DMS153 (cell line): Measurements from ENCODE around the gene NDUFB5.
"Not testable (repeated sequence)": the region's sequence is repeated elsewhere in the genome, so short reads cannot be mapped to it uniquely, and the experiment has no call there.

ENCODE experiments used
- DNase-seq: peaks from one replicate; lab custom pipeline; 2025; lab: John Stamatoyannopoulos, UW

The NDUFB5 gene

DNA sequence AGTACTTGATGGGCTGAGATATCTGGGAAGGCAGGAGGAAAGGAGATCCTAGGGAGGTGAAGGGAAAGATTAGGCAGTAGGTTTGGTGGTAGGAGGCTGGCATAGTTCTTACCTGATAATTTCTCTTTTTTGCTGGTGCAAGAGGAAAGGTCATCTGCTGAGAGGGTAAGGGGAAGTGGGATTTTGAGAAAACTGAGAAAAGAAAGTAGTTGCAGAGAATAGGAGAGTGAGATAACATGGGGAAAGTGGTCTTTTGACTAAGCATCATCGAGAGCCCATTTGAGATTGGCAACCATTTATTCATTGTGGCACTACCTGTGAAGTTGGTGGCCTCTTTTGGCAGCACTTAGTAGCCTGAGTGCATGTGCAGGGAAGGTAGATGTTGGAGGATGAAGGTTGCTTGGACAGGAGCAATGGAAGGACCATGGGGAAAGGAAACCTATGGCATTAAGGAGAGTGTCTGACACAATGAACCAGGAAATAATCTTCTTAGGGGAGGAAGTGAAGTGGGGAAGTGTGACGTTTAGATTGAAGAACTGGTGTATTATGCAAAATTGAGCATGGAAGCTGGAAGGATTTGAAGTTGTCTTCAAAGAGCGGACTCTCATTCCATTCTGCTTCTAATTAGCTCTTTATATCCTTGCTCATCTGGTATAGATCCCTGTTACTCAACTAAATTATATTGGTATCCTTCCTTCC, 26.3 kb downstream of the NDUFB5 start:
- no peak for DNase-seq

DNA sequence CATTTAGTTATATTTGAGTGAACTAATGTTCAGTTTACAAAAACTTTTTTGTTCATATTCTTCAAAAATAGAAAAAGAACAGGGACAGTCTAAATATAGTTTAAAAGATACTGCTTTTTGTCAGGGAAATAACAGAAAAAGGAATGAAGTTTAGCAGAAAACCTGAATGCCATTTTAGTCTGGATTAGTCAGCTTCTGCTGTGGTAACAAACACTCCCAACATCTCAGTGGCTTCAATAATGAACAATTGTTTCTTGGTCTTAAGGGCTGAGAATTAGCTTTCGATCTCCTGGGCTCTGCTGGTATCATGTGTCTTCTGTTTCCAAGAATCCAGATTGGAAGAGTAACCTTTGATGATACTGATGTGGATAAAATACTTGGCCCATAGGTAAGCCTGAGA, 35.9 kb downstream of the NDUFB5 start:
- DNase-seq, result no peak

DNA sequence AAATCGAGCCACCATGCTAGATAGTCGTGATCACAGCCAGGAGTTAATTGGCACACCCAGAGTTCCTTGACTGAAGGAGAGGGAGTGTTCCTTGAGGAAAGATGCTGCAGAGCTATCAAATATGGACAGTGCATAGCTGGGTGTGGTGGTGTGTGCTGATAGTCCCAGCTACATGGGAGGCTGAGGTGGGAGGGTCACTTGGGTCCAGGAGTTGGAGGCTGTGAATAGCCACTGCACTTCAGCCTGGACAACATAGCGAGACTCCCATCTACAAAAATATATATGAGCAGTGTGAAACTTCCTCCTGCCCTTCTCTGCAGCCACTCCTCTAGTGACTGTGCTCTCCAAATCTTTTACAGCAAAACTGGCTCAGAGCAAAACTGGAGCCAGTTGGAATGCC, 38.3 kb downstream of the NDUFB5 start:
- DNase-seq, result no peak

DNA sequence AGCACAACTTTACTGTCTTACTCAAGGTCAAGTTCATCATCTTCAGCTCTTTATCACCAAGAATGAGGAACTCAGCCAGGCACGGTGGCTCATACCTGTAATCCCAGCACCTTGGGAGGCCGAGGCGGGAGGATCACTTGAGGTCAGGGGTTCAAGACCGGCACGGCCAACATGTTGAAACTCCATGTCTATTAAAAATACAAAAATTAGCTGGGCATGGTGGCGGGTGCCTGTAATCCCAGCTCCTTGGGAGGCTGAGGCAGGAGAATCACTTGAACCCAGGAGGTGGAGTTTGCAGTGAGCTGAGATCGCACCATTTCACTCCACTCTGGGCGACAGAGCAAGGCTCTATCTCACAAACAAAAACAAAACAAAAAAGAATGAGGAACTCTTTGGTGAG, 39.2 kb downstream of the NDUFB5 start:
- not testable (repeated sequence) for DNase-seq

DNA sequence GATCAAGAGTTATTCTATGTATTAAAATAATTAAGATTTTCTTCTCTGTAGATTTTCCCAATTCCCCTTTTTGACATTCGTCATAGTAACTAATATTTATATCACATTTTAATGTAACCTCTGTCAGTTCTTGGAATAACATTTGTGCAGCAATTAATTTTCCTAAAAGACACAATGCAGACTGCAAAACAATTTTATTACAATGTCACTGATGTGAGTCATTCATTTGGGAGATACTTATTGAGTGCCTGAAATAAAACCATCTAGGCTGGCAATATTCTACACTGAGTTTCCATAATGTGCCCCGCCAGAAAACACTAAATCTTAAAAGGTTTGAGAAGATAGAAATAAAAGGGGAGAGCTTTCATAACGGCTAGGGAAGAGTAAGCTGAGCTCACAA, 41.6 kb downstream of the NDUFB5 start:
- DNase-seq, result no peak

DNA sequence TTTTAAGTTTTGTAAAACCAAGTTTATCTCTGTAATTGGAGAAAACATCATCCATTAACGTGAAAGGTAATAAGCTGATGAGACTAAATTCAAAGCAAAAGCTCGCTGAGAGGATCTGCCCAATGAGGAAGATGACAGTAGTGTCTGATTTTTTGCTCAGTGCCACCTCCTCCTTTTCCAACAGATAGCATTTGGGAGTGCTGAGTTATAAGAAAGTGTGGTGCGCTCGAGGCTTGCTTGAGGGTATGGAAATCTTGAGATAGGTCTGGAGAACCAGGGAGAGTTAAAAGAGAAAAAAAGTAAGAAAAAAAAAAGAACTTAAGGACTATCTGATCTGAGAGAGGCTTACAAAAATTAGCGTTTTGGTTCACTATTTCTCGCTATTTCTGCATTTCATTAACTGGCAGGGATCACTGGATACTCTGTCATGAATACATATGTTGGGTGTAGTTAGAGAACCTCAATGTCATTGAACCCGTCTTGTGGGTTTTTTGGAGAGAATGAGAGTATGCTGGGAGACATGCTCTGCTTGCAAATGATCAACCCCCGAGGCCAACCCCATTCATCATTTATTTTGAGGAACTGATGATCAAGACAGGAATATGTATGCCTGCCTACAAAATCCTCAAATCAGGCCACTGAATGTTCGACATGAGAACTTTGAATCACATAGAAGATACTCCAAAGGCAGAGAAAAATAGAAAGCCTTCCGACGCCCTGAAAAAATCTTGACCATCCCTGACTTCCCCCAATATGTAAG, 47.3 kb downstream of the NDUFB5 start:
- no peak for DNase-seq

DNA sequence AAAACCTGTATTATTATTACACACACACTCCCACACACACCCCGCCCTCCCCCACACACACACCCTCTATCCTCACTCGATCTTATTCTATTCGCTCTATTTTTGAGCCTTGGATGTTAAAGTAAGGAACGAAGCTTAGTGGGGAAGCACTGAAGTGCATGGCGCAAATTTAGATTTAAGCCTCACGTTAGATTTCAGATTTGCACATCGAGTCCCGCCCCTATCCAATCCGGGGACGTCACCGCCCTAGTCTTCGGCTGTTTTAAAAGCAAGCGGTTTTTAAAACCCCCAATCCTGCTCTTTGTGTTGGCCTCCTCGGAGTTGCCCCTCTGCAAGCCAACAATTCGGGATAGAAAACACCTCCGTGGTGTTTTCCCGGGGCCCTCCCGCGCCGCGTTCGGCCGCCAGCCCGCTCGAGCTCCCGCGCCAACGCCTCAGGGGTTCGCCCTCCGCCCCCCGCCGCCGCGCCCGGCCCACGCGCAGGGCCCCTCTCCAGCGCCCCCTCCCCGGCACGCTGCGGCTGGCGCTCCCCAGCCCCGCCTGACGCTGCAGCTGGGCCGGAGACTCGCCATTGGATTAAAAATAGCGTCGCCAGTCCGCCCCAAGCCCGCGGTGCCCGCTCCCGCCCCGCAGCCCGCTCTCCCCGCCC, 48.0 kb downstream of the NDUFB5 start, which contains the start of gene USP13:
USP13 (plus strand) TSS at position 594 of the 649 bp plus-strand sequence. CDS start 186 bp downstream, outside the sequence.
- DNase-seq, result peak; percentile 38

DNA sequence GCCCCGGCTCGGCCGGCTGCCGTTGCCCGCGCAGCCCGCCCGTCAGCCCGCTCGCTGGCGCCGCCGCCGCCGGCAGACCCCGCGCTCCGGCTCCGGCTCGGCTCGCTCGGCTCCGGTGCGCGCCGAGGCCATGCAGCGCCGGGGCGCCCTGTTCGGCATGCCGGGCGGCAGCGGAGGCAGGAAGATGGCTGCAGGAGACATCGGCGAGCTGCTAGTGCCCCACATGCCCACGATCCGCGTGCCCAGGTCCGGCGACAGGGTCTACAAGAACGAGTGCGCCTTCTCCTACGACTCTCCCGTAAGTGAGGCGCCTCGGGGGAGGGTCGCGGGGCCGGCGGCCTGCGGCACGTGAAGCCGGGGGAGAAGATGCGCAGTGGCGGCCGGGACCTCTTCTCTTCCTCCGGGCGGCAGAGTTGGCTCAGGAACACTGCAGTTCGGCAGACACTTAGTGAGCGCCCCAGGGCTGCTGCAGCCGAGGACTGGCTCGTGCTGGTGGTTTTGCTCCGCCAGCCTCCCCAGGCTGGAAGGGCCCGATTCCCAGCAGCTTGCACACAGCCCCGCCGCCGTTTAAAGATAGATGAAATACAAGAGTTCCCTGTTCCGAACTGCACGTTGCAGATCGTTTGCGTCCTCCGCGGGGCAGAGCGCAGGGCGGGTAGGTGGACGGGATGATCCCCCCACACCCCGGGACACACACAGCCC, 48.7 kb downstream of the NDUFB5 start:
- DNase-seq, result peak; percentile 44

DNA sequence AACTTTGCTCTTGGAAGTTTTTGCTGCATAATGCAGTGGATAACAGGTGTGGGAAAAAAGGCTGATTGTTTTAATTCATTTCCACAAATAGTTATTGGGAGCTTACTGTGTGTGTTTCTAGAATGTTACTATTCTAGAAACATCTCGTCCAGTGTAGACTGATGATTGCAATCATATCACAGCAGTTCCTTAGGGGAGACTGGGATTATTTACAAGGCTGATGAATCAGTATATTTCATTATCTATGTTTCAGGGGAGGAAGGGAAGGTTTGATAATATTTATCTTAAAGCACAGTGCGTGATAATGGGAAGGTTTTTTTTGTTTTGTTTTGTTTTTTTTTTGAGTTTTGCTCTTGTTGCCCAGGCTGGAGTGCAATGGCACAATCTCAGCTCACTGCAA, 50.6 kb downstream of the NDUFB5 start:
- DNase-seq, result no peak

DNA sequence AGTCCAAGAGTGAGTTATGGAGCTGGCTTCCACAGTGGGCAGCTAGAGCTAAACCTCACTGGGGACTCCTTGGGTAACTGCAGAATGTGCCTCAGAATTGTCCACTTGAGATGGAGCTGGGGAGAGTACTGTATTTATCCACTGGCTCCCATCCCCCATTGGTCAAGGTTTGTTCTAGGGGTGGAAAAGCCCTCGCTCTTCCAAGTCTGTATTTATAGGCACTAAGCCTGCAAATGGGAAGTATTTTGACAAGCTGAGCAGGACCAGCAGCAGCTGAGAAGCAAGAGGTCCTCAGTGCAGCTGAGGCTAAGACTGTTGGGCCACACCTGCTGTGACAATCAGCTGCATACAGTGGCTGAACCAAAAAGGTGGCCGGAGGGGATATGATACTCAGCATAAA, 54.0 kb downstream of the NDUFB5 start:
- DNase-seq, result no peak

DNA sequence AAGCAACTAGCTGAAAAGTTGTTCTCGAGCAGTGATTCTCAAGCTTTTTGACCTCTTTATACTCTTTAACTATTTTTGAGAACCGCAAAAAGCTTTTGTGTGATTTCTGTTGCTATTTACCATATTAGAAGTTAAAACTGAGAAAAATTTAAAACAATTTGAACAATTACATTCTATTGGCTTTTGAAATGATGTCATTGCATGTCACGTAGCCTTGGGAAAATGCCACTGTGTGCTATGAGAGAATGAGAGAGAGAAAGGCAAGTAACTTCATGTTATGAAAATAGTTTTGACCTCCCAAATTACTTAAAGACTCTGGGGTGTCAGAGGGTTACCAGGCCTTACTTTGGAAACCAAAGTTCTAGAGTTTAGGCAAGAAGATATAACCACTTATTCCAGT, 56.3 kb downstream of the NDUFB5 start:
- DNase-seq, result no peak

DNA sequence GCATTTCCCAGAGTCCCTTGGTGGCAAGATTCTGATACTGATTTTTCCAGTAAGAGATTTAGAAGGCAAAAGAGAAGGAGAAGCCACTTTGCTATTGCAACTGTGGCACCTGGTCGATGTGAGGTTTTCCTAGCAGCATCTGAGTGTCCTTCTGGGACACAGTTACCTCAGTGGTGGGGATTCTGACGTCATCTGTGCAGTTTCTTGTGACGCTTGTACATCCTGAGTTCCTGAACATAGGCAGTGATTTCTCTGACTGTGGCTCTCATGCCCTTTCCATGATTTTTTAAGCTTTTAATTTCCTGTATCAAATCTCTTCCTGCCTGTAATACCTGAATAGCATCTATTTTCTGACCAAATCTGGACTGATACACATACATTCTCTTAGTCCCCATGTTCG, 57.2 kb downstream of the NDUFB5 start:
- DNase-seq, result no peak

DNA sequence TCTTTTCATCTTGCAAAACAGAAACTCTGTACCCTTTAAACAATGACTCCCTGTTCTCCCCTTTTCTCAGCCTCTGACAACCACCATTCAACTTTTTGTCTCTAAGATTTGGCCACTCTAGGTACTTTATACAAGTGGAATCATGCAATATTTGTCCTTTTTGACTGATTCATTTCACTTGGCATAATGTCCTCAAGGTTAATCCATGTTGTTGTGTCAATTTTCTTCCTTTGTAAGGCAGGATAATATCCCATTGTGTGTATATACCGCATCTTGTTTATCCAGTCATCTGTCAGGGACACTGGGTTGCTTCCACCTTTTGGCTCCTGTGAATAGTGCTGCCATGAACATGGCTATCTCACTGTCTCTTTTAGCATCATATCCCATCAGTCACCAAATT, 58.5 kb downstream of the NDUFB5 start:
- no peak for DNase-seq

DNA sequence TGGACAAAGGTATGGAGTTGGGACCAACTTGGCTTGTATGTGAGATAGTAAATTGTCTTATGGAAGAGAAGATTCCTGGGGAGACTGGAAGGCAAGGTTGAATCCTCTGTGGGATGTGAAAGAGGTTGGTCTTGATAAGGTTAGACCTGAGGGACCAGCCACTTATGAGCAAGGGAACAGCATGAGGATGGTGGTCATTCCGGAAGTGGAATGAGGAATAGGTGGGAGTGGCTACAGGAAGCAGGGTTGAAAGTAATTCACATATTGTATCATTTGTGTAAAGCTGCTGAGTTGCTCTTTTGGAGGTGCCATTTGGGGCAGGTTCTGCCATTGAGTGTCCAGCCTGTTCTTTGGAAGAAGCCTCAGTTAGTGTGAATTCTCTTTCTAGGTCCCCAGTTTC, 61.4 kb downstream of the NDUFB5 start:
- no peak for DNase-seq

DNA sequence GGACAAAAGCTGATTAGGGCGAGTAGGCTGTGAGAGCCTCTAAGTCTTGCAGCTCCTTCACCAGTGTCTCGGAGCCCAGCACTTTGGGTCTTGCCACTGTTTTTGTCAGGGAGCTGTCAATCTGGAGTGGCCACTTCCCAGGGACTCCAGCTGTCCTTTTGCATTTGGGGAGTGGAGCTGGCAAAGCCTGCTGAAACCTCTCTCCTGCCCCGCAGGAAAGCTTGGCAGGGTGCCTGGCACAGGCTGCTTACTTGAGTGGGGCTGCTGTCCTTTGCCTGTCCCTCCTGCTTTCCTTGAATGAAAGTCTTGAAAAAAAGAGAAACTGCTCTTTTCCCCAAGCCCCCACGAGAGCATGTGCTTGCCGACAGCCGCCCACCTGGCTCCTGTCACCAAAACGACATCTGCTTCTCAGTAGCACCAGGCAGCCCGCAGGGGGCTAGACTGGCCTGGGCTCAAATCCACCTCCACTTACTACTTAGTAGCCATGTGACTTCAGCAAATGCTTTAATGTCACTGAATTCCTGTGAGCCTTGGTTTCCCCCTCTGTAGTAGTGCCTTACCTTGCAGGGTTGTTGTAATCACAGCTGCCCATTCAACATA, 61.9 kb downstream of the NDUFB5 start:
- no peak for DNase-seq

DNA sequence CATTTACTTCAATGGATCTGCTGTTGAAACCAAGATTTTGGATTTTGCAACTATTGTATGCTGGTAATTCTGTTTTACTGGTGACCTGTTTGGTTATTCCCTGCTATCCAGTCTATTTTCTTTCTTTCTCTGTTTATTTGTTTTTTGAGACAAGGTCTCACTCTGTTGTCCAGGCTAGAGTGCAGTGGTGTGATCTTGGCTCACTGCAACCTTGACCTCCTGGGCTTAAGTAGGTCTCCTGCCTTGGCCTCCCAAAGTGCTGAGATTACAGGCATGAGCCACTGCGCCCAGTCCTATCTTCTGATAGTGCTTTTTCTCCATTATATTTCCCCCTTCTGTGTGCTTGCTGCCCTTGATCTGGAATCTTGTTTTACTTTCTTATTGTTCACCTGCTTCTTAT, 63.8 kb downstream of the NDUFB5 start:
- DNase-seq, result no peak

DNA sequence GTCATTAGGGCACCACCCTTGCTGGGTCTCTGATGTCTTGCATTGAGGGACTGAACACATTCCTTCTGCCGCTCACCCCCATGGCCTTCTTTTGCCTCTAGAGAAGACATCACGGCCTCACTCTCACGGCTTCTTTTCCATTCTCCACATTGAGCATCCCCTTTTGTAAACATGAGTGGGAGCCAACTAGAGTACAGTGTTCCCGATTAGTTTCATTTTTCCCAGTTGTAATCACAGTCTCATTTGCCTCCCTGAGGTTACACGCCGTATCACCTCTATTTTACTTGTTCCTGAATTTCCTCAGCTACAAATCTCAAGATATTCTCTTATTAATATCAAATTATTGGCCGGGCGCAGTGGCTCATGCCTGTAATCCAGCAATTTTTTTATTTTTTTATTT, 65.7 kb downstream of the NDUFB5 start:
- DNase-seq, result no peak

DNA sequence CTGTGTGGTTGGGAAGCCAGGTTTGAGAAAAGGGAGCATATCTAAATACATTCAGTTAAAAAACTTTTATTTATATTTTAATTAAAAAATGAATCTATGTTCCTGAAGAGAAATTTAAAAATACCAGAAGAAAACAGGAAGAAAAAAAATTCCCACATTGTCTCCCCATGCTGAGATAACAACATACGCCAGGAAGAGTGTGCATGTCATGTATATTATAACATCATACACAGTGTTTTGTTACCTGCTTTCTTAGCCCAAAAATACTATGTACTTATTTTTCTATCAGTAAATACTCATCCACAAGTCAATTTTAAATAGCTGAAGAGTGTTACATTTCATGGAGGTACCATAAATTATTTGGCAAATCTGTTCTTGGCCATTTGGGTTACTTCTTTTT, 66.7 kb downstream of the NDUFB5 start:
- DNase-seq, result no peak

DNA sequence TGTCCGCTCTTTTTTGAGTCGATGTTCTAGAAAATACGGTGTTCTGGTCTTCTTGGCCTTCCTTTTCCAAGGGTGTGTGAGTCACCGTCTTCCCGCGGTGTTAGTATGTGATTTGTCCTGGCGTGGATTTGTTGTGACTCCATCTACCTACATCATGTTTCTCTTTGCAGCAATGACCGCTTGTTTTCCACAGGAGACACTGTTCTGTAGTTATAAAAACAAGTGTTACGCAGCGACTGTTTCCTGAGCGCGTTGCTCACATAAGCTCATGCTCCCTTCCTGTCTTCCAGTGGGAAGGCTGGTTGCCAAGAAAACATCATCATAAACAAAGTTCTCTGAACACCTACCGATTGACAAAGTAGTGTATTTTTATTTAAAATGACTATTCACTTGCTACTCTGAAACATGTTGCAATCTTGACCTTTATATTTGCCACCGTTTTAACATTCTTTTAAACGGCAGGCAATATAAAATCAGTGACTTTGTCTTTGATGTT, 67.2 kb downstream of the NDUFB5 start:
- DNase-seq, result no peak

DNA sequence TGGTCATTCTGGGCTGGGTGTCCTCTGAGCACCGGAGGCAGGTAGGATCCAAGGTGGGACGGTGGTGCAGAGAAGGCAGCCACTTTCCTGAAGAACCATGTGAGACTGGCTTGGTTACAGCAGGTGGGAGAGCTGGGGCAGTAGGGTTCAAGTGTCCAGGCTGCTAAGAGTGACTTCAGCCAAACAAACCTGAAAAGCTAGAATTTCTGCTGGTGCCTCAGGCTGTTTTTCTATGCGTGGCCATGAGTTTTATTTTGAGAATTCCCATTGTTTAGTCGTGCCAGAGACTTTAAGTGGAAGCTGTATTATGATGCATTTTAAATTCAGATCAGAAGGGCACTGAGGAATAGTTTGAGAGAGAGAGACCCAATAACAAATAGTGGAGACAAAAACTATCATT, 68.3 kb downstream of the NDUFB5 start:
- no peak for DNase-seq

DNA sequence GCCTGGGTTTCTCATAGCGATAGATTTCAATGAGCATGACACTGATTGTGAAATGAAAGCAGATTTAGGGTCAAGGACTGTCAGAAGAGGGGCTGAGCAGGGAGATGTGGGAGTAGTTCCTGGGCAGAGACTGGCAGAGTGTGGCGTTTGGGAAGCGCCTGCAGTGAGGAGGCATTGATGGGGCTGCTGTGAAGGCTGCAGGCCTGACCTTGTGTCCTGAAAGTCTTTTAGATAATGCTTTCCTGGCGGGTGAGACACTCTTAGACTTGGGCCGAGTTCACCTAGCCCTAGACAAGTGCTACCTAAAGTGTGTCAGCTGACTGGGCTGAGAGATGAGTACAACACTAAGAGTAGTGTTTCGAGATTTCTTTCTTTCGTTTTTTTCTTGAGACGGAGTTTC, 68.9 kb downstream of the NDUFB5 start:
- DNase-seq, result no peak

DNA sequence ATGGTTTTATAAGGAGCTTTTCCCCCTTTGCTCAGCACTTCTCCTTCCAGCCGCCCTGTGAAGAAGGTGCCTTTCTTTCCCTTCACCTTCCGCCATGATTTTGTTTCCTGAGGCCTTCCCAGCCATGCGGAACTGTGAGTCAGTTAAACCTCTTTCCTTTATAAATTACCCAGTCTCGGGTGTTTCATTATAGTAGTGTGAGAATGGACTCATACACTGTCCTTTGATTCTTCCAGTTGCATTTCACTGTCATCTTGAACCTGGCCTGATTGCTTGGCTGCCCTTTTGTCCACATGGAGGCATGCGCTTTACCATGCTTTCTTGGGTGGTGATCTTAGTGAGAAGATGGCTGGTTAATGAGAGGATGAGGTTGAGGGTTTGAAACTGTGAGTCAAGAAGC, 71.5 kb downstream of the NDUFB5 start:
- no peak for DNase-seq
